Measurements from ENCODE around the gene GARIN5B. TPM values are rescaled to one million over a fixed set of nuclear protein-coding genes. Genes with fewer than 3 reads are reported as not detected.

Gene GARIN5B
- total and polyA plus RNA-seq, 2 experiments from 2014 or later, result not detected

DNA sequence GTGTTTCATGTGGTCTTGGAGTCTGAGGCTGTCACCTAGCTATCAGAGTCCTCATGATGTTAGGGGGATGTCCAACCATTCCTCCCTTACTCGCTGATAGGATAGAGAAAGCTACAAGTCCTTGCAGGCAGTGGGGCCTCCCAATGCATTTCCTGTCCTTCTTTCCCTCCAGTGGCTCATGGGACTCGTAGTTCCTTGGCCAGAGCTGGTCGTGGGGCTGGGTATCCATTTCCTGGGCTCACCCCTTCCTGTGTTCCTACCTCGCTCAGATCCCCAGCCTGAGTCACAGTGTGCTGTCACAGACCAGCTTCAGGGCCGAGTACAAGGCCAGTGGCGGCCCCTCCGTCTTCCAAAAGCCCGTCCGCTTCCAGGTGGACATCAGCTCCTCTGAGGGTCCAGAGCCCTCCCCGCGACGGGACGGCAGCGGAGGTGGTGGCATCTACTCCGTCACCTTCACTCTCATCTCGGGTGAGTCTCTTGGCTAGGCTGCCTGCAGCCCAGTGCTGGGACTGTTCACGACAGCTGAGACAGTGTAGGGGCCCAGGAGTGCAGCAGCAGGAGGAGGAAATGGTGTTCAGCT is 57.0 kb downstream of the GARIN5B start (continued):
- TF ChIP-seq, protein P1, sequence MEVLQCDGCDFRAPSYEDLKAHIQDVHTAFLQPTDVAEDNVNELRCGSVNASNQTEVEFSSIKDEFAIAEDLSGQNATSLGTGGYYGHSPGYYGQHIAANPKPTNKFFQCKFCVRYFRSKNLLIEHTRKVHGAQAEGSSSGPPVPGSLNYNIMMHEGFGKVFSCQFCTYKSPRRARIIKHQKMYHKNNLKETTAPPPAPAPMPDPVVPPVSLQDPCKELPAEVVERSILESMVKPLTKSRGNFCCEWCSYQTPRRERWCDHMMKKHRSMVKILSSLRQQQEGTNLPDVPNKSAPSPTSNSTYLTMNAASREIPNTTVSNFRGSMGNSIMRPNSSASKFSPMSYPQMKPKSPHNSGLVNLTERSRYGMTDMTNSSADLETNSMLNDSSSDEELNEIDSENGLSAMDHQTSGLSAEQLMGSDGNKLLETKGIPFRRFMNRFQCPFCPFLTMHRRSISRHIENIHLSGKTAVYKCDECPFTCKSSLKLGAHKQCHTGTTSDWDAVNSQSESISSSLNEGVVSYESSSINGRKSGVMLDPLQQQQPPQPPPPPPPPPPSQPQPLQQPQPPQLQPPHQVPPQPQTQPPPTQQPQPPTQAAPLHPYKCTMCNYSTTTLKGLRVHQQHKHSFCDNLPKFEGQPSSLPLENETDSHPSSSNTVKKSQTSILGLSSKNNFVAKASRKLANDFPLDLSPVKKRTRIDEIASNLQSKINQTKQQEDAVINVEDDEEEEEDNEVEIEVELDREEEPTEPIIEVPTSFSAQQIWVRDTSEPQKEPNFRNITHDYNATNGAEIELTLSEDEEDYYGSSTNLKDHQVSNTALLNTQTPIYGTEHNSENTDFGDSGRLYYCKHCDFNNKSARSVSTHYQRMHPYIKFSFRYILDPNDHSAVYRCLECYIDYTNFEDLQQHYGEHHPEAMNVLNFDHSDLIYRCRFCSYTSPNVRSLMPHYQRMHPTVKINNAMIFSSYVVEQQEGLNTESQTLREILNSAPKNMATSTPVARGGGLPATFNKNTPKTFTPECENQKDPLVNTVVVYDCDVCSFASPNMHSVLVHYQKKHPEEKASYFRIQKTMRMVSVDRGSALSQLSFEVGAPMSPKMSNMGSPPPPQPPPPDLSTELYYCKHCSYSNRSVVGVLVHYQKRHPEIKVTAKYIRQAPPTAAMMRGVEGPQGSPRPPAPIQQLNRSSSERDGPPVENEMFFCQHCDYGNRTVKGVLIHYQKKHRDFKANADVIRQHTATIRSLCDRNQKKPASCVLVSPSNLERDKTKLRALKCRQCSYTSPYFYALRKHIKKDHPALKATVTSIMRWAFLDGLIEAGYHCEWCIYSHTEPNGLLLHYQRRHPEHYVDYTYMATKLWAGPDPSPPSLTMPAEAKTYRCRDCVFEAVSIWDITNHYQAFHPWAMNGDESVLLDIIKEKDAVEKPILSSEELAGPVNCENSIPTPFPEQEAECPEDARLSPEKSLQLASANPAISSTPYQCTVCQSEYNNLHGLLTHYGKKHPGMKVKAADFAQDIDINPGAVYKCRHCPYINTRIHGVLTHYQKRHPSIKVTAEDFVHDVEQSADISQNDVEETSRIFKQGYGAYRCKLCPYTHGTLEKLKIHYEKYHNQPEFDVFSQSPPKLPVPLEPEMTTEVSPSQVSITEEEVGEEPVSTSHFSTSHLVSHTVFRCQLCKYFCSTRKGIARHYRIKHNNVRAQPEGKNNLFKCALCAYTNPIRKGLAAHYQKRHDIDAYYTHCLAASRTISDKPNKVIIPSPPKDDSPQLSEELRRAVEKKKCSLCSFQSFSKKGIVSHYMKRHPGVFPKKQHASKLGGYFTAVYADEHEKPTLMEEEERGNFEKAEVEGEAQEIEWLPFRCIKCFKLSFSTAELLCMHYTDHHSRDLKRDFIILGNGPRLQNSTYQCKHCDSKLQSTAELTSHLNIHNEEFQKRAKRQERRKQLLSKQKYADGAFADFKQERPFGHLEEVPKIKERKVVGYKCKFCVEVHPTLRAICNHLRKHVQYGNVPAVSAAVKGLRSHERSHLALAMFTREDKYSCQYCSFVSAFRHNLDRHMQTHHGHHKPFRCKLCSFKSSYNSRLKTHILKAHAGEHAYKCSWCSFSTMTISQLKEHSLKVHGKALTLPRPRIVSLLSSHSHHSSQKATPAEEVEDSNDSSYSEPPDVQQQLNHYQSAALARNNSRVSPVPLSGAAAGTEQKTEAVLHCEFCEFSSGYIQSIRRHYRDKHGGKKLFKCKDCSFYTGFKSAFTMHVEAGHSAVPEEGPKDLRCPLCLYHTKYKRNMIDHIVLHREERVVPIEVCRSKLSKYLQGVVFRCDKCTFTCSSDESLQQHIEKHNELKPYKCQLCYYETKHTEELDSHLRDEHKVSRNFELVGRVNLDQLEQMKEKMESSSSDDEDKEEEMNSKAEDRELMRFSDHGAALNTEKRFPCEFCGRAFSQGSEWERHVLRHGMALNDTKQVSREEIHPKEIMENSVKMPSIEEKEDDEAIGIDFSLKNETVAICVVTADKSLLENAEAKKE (CRISPR knock-in tag; IDR thresholded peaks at IDR 0.05), result no peak
- TF ChIP-seq EZH2phosphoT487 (IDR thresholded peaks at IDR 0.05; ENCODE audit: unreplicated experiment), result no peak

DNA sequence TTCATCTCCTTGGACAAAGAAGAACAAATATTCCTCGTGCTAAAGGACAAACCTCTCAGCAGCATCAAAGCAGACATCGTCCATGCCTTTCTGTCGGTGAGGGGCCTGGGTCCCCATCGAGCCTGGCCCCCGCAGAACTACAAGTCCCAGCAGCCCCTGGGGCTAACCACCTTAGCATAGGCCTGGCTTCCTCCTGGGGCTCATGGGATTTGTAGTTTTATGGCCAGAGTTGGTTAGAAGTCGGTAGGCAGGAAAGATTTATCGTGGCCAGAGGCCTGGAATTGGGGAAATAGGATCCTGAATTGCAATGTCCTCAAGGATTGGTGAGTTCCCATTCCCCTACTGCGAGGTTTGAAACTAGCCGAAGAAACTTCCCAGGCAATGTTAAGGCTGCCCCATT is 57.6 kb downstream of the GARIN5B start:
- no peak overlapping the region for H3K27ac ChIP-seq (ENCODE audit: low read depth)
- peaks cover 11% of the 10 kb centered on the region for H3K36me3 ChIP-seq (ENCODE audit: insufficient read depth)
- H3K9me2 ChIP-seq (ENCODE audit: insufficient read depth), result no peaks in the 10 kb centered on the region
- H2AFZ ChIP-seq, result no peak overlapping the region
- no peaks in the 10 kb centered on the region for H3K27me3 ChIP-seq (ENCODE audit: insufficient read depth)
- H3K9me3 Mint-ChIP-seq, result no peaks in the 10 kb centered on the region; the same call in 2 of the 3 replicates
- H3K27me3 Mint-ChIP-seq (ENCODE audit: insufficient read depth, low read depth, poor library complexity), result peaks cover 18% of the 10 kb centered on the region
- peaks cover 10% of the 10 kb centered on the region for H3K4me1 ChIP-seq (ENCODE audit: insufficient read depth)
- peak; percentile 88 for DNase-seq (ENCODE audit: low spot score)
- H4K20me1 ChIP-seq (replicated peaks; ENCODE audit: insufficient read depth), result no peaks in the 10 kb centered on the region; the same call in 1 of the 2 replicates
- no peak overlapping the region for H3K4me3 ChIP-seq
- H3K4me1 Mint-ChIP-seq, result peaks cover 20% of the 10 kb centered on the region
- H3K79me2 ChIP-seq (replicated peaks; ENCODE audit: insufficient read depth), result no peaks in the 10 kb centered on the region
- TF ChIP-seq ZNF114 (CRISPR knock-in tag; IDR thresholded peaks at IDR 0.05) (no peak), JUNB (IDR thresholded peaks at IDR 0.05; ENCODE audit: unreplicated experiment) (no peak), ETS1 (IDR thresholded peaks at IDR 0.05) (peak; percentile 98)
- no peak overlapping the region for H3K4me2 ChIP-seq
- H3F3A ChIP-seq (replicated peaks; ENCODE audit: low read depth), result peaks cover 20% of the 10 kb centered on the region
- ATAC-seq, result peak; percentile 67
- no peak overlapping the region; the same call in 2 of the 3 replicates for H3K4me3 Mint-ChIP-seq
- H3K27ac Mint-ChIP-seq, result no peak overlapping the region
- H3K36me3 Mint-ChIP-seq (ENCODE audit: low read depth), result peaks cover 63% of the 10 kb centered on the region
